CD4-positive, CD25-positive, alpha-beta regulatory T cell (primary cell): ENCODE results near the gene ATP2A3. TPM values are rescaled to one million over a fixed set of nuclear protein-coding genes. Genes with fewer than 3 reads are reported as not detected.

Experiments
- ATAC-seq, 2 donors: fragments of 150-1000 bp; cut with Tn5 transposase; one replicate each; pipeline ENCODE4 v1.10.0; 2021; ENCODE audit warnings: low read depth in 2 of 2, moderate number of reproducible peaks in 2 of 2, moderate library complexity in 1 of 2
- DNase-seq, 3 donors: peaks; one replicate each; pipeline versions ENCODE4 v3.0.0 to v3.0.0-alpha.2; 2012 to 2022; ENCODE audit warnings: mixed read lengths in 1 of 3
- H3K27ac ChIP-seq: one replicate; pipeline ENCODE4 v1.7.0; 2013; ENCODE audit warnings: mild to moderate bottlenecking, low read length; ENCODE audit not compliant: insufficient read depth, poor library complexity, severe bottlenecking
- H3K27me3 ChIP-seq: one replicate; pipeline ENCODE4 v1.7.0; 2013; ENCODE audit warnings: low read length; ENCODE audit not compliant: control insufficient read depth, insufficient read depth
- H3K36me3 ChIP-seq: one replicate; pipeline ENCODE4 v1.7.0; 2013; ENCODE audit warnings: mild to moderate bottlenecking, low read length, moderate library complexity; ENCODE audit not compliant: control insufficient read depth, insufficient read depth
- H3K4me1 ChIP-seq: 2 replicates; pipeline ENCODE4 v1.7.0; 2013; ENCODE audit warnings: mild to moderate bottlenecking, low read length; ENCODE audit not compliant: insufficient read depth, control insufficient read depth, poor library complexity, severe bottlenecking
- H3K4me3 ChIP-seq: one replicate; pipeline ENCODE4 v1.7.0; 2013; ENCODE audit warnings: low read depth, mild to moderate bottlenecking, low read length, moderate library complexity
- H3K9me3 ChIP-seq, 2 experiments: 1 replicate in 1 of 2; 2 replicates in 1 of 2; pipeline ENCODE4 v1.7.0; 2013; ENCODE audit warnings: low read length in 2 of 2, mild to moderate bottlenecking in 1 of 2, moderate library complexity in 1 of 2; ENCODE audit not compliant: control insufficient read depth in 2 of 2
- H3K27ac Mint-ChIP-seq, 3 donors: one replicate each; pipeline ENCODE4 v1.8.0; 2020 to 2022; ENCODE audit warnings: mild to moderate bottlenecking in 3 of 3, mixed read lengths in 3 of 3, moderate library complexity in 2 of 3
- H3K27me3 Mint-ChIP-seq: one replicate; pipeline ENCODE4 v1.8.0; 2022; ENCODE audit warnings: mild to moderate bottlenecking, mixed read lengths
- H3K36me3 Mint-ChIP-seq: one replicate; pipeline ENCODE4 v1.8.0; 2020; ENCODE audit warnings: mixed read lengths
- H3K4me1 Mint-ChIP-seq, 4 donors: one replicate each; pipeline ENCODE4 v1.8.0; 2020 to 2022; ENCODE audit warnings: mixed read lengths in 4 of 4, mild to moderate bottlenecking in 1 of 4
- H3K4me3 Mint-ChIP-seq, 4 donors: one replicate each; pipeline ENCODE4 v1.8.0; 2020 to 2022; ENCODE audit warnings: mild to moderate bottlenecking in 4 of 4, mixed read lengths in 4 of 4, moderate library complexity in 3 of 4
- H3K9me3 Mint-ChIP-seq, 7 donors: one replicate each; pipeline ENCODE4 v1.8.0; 2020 to 2022; ENCODE audit warnings: mixed read lengths in 7 of 7, mild to moderate bottlenecking in 3 of 7, moderate library complexity in 2 of 7
- polyA plus RNA-seq, 4 donors: library from polyadenylated mRNA; unstranded; fragments of 300-500 nt; fragmentation: Illumina TruSeq; gene quantifications; one replicate each; pipeline ENCODE4 v1.2.3, GENCODE V29; 2021
- total RNA-seq: library from RNA; stranded (reverse); gene quantifications from one replicate; pipeline ENCODE4 v1.2.3, GENCODE V29; 2022

Gene ATP2A3
- total and polyA plus RNA-seq, 5 donors from 2014 or later: 33.5 to 306 (median 43.8) TPM

DNA sequence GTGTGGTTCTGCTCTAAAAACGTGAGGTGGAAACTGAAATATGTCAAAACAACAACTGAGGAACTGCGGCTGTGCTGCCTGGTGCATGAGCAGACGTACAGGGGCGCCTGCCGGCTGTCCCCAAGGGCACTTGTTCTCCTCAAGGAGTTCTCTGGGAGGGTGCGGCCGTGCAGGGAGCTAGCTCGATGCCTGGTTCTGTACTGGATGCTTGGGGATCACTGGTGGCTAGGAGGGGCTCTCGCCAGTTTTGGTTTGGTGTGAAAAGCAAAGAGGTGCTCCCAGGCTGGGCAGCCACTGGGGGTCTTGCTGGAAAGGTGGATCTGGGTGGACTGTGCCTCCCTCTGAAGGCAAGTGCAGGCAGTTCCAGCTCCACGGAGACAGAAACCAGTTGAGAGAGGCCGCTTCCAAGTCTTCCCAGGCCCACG, 41.9 kb upstream of the ATP2A3 start:
- H3K9me3 Mint-ChIP-seq: peaks cover 0 to 1% (median 0%) of the 10 kb centered on the region in 7 donors
- Histone ChIP-seq H3K9me3 (no peaks in the 10 kb centered on the region), H3K27me3 (no peaks in the 10 kb centered on the region), H3K4me1 (no peaks in the 10 kb centered on the region), H3K36me3 (peaks cover 48% of the 10 kb centered on the region), H3K27ac (no peak overlapping the region), H3K4me3 (no peak overlapping the region)
- no peaks in the 10 kb centered on the region for H3K27me3 Mint-ChIP-seq
- peaks cover 8% of the 10 kb centered on the region for H3K36me3 Mint-ChIP-seq
- no peak for DNase-seq
- H3K4me1 Mint-ChIP-seq: peaks cover 0 to 6% (median 1%) of the 10 kb centered on the region in 4 donors
- no peak for ATAC-seq
- peak overlapping the region in 1 of 4 donors; percentile 31 for H3K4me3 Mint-ChIP-seq
- no peak overlapping the region for H3K27ac Mint-ChIP-seq

DNA sequence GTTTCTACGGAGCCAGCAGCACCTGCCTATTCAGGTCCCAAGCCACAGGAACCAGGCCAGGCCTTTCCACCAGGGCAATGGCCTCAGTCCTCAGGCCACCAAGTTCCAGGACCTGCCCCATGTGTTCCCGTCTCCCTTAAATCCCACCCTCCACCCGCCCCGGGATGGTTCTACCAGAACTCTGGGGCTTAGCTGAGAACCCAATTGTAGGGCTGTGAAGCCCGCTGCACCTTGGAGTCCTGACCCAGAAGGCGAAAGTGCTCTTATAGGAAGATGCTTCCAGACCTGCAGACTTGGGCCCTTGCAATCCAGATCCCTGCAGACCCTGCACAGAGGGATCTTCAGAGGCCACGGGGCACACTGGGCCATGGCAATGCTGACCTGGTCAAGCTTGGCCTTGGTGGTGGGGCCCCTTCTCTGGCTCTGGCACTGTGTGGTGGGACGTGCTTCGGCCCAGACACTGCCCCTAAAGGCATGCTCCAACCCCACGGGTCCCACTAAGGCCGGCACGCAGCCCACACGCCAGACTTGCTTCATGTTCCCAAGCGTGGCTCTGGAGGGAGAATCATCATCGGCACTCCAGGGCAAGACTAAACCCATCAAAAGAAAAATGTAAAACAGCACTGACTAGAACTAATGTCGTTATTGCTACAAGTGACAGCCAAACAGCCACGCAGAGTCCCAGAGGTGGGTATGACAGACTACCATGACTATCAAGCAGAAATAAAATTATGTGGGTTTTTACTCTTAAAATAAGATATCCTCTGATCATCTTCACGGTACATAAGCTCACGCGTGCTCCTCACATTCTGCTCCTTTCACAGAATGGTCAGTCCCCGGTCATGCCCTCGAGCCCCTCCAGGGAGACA, 41.3 kb upstream of the ATP2A3 start:
- peaks cover 0 to 6% (median 1%) of the 10 kb centered on the region in 4 donors for H3K4me1 Mint-ChIP-seq
- Histone ChIP-seq H3K4me1 (no peaks in the 10 kb centered on the region), H3K9me3 (no peaks in the 10 kb centered on the region), H3K27ac (no peak overlapping the region), H3K27me3 (no peaks in the 10 kb centered on the region), H3K4me3 (no peak overlapping the region), H3K36me3 (peaks cover 45% of the 10 kb centered on the region)
- peaks cover 8% of the 10 kb centered on the region for H3K36me3 Mint-ChIP-seq
- ATAC-seq (no peak), DNase-seq (no peak)
- H3K4me3 Mint-ChIP-seq: peak overlapping the region in 1 of 4 donors; percentile 31
- peaks cover 0 to 2% (median 0%) of the 10 kb centered on the region in 7 donors for H3K9me3 Mint-ChIP-seq
- H3K27me3 Mint-ChIP-seq: no peaks in the 10 kb centered on the region
- no peak overlapping the region for H3K27ac Mint-ChIP-seq

DNA sequence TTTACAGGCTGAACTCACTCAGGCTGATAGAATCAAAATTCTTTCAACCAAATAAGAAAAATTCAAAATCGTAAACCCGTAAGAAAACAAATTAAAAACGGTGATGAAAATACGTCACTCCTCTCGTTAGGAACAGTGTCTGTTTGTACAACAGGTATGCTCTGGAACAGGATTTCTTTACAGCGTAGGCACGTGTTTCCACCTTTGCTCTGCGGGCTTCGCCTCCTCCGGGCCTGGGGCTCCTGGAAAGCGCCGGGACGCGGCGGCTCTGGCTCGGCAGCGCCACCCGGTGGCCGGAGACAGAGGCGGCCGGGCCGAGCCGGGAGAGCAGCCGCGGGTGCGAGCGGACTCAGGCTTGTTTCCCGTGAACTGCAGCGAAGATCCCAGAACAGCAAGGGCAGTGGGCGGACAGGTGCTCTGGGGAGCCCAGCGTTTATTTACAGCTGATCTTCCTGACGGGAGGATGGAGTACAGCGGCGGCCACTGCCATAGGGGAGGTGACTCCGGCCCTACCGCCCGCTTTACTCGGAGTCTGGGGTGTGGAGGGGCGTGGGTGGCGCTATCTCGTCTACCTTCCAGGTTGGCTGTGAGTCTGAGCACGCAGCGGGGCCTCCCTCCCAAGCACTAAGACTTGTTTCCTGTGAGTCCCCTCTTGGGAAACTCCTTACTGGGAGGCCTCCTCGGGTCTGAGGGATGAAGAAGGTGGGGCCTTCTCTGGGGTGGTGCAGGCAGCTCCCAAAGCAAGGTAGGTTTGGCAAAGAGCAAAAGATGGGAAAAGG, 40.5 kb upstream of the ATP2A3 start:
- H3K4me3 ChIP-seq: no peak overlapping the region
- Mint-ChIP-seq H3K4me3 (no peak overlapping the region), H3K36me3 (peaks cover 8% of the 10 kb centered on the region), H3K27me3 (no peaks in the 10 kb centered on the region), H3K4me1 (peaks cover 0 to 6% (median 1%) of the 10 kb centered on the region in 4 donors), H3K9me3 (peaks cover 0 to 2% (median 0%) of the 10 kb centered on the region in 7 donors), H3K27ac (no peak overlapping the region)
- H3K36me3 ChIP-seq: peaks cover 41% of the 10 kb centered on the region
- ATAC-seq: peak; percentile 33 to 45
- H3K27me3 ChIP-seq: no peaks in the 10 kb centered on the region
- no peaks in the 10 kb centered on the region for H3K9me3 ChIP-seq
- no peaks in the 10 kb centered on the region for H3K4me1 ChIP-seq
- peak; percentile 13 to 55 (median 47) for DNase-seq
- no peak overlapping the region for H3K27ac ChIP-seq

DNA sequence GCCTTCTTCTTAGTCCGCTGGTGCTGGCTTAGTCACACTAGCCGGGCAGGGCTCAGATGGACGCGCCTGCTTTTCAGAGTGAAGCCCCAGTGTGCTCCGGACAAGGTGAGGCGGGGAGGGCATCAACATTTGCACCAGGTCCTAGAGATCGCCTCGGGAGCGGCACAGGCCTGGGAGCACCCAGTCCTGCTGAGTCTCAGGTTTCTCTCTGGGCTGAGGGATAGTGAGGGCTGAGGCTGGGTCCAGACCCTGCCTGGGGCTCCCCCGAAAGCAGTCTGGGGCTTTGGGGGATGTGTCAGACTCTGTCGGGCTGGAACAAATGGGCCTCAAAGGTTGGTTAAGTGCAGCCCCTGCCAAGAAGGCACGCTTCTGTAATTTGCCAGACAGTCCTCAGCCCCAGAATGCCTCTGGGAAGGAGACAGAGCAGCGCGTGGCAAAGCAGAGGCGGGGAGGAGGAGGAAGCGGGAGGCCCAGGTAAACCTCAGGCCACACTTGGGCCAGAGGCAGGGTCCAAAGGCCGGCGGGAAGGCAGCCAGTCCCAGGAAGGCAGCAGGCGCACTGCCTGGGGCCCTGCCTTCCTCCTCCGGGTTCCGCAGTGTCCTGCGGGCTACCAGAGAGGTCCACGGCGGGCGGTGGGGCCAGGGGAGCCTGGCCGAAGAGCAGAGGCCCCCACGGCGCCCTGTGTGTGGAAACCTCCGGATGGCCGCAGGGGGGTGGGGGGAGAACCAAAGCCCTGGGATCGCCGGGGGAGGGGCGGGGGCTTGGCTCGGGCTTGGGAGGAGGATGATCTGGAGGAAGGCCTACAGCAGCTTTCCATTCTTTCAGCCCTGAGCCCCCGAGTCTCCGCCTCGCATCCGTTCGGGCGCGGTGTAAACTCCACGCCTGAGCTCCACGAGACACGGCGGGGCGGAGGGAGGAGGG, 39.5 kb upstream of the ATP2A3 start:
- H3K27me3 Mint-ChIP-seq: no peaks in the 10 kb centered on the region
- no peaks in the 10 kb centered on the region for H3K27me3 ChIP-seq
- H3K4me3 Mint-ChIP-seq: no peak overlapping the region
- H3K36me3 ChIP-seq: peaks cover 32% of the 10 kb centered on the region
- no peaks in the 10 kb centered on the region for H3K4me1 ChIP-seq
- ATAC-seq (no peak), DNase-seq (no peak)
- no peak overlapping the region for H3K27ac Mint-ChIP-seq
- no peaks in the 10 kb centered on the region for H3K9me3 ChIP-seq
- H3K4me3 ChIP-seq: no peak overlapping the region
- peaks cover 8% of the 10 kb centered on the region for H3K36me3 Mint-ChIP-seq
- peaks cover 0 to 2% (median 0%) of the 10 kb centered on the region in 7 donors for H3K9me3 Mint-ChIP-seq
- peaks cover 0 to 6% (median 1%) of the 10 kb centered on the region in 4 donors for H3K4me1 Mint-ChIP-seq
- no peak overlapping the region for H3K27ac ChIP-seq

DNA sequence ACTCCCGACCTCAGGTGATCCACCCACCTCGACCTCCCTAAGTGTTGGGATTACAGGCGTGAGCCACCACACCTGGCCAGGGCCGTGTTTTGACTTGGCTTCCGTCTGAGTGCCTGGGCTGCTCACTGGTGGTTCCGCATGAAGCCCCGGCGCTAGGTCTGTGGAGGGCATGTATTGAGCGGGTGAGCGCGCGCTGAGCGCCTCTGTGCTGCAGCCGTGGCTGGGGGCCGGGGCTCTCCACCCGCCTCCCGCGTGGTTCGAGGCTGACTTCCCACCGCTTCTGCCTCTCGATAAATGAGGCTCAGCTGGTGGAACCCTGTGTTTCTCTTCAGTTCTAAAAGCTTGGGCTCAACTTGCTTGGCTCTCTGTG, 38.9 kb upstream of the ATP2A3 start:
- Histone ChIP-seq H3K27ac (no peak overlapping the region), H3K4me3 (no peak overlapping the region), H3K4me1 (no peaks in the 10 kb centered on the region), H3K36me3 (peaks cover 25% of the 10 kb centered on the region), H3K27me3 (no peaks in the 10 kb centered on the region), H3K9me3 (no peaks in the 10 kb centered on the region)
- Mint-ChIP-seq H3K27ac (no peak overlapping the region), H3K27me3 (peaks cover 3% of the 10 kb centered on the region), H3K36me3 (peaks cover 8% of the 10 kb centered on the region), H3K4me1 (peaks cover 0 to 6% (median 1%) of the 10 kb centered on the region in 4 donors), H3K9me3 (peaks cover 0 to 2% (median 0%) of the 10 kb centered on the region in 7 donors), H3K4me3 (no peak overlapping the region)
- ATAC-seq (no peak), DNase-seq (no peak)

DNA sequence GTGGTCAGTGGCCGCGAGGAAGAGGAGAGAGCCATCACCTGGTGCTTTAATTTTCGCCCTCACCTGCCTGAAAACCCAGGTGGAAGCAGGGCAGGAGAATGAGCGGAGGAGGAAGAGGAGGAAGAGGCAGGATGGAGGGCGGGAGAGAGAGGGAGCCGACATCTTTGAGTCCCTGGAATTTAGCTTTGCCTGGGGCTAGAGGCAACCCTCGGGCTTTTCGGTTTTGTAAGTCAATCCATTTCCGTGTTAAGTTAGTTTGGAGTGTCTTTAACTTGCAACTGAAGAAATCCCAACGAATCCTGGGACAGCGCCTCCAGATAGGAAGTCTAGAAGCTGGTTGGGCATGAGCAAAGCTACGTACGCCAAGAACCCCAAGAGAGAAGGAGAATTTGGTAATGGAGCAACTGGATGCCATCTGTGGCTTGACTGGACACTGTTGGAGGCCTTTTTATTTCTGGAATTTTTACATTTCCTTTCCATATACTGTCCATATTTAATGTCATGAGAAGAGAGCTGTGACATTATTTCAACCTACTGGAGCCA, 36.9 kb upstream of the ATP2A3 start:
- H3K9me3 ChIP-seq: no peaks in the 10 kb centered on the region
- Mint-ChIP-seq H3K36me3 (no peaks in the 10 kb centered on the region), H3K27ac (no peak overlapping the region), H3K27me3 (peaks cover 10% of the 10 kb centered on the region), H3K4me3 (no peak overlapping the region), H3K4me1 (peaks cover 0 to 6% (median 1%) of the 10 kb centered on the region in 4 donors), H3K9me3 (peaks cover 0 to 4% (median 0%) of the 10 kb centered on the region in 7 donors)
- peaks cover 3% of the 10 kb centered on the region for H3K27me3 ChIP-seq
- H3K27ac ChIP-seq: no peak overlapping the region
- ATAC-seq (no peak), DNase-seq (no peak)
- H3K36me3 ChIP-seq: peaks cover 5% of the 10 kb centered on the region
- no peaks in the 10 kb centered on the region for H3K4me1 ChIP-seq
- H3K4me3 ChIP-seq: no peak overlapping the region

DNA sequence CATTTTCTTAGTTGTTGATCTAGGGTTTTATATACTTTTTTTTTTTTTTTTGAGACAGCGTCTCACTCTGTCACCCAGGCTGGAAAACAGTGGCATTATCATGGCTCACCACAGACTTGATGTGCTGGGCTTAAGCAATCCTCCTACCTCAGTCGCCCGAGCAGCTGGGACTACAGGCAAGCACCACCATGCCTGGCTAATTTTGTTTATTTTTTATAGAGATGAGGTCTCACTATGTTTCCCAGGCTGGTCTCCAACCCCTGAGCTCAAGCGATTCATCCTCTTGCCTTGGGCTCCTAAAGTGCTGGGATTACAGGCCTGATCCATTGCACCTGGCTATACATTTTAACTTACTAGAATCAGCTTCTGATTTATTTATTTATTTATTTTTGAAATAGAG, 34.2 kb upstream of the ATP2A3 start:
- Histone ChIP-seq H3K4me1 (no peaks in the 10 kb centered on the region), H3K4me3 (no peak overlapping the region), H3K27me3 (peaks cover 8% of the 10 kb centered on the region), H3K9me3 (peaks cover 10% of the 10 kb centered on the region in 2 experiments), H3K27ac (no peak overlapping the region), H3K36me3 (no peaks in the 10 kb centered on the region)
- H3K9me3 Mint-ChIP-seq: peaks cover 0 to 10% (median 4%) of the 10 kb centered on the region in 7 donors
- DNase-seq (no peak), ATAC-seq (no peak)
- peaks cover 30% of the 10 kb centered on the region for H3K27me3 Mint-ChIP-seq
- no peaks in the 10 kb centered on the region for H3K36me3 Mint-ChIP-seq
- no peak overlapping the region for H3K4me3 Mint-ChIP-seq
- no peaks in the 10 kb centered on the region for H3K4me1 Mint-ChIP-seq
- no peak overlapping the region for H3K27ac Mint-ChIP-seq
